Activated CD8-positive, alpha-beta T cell treated with anti-CD3 and anti-CD28 coated beads, Interleukin-2, amount 10 ng/mL, durations not matched to agents 7 days and 5 days (primary cell): Measurements from ENCODE around the gene ZBTB48. TPM values are rescaled to one million over a fixed set of nuclear protein-coding genes. Genes with fewer than 3 reads are reported as not detected.

Experiments
- ATAC-seq: fragments of 150-1000 bp; cut with Tn5 transposase; one replicate; pipeline ENCODE4 v1.10.0; 2021; ENCODE audit warnings: moderate library complexity
- CTCF ChIA-PET: fragments of 350-600 bp; sonication (Branson Sonifier 250); formaldehyde crosslinking; loops from one replicate; lab custom pipeline; 2021; ENCODE audit warnings: antibody characterized with exemption; lab: Charles Lee
- POLR2A ChIA-PET: fragments of 350-600 bp; sonication (Branson Sonifier 250); formaldehyde crosslinking; loops from one replicate; lab custom pipeline; 2021; ENCODE audit warnings: antibody characterized with exemption; lab: Charles Lee
- DNase-seq: peaks from one replicate; pipeline ENCODE4 v3.0.0-alpha.2; 2020
- H3K27ac Mint-ChIP-seq: one replicate; pipeline ENCODE4 v1.8.0; 2021; ENCODE audit warnings: mild to moderate bottlenecking, mixed read lengths
- H3K27me3 Mint-ChIP-seq: one replicate; pipeline ENCODE4 v1.8.0; 2021; ENCODE audit warnings: low read depth, mixed read lengths
- H3K36me3 Mint-ChIP-seq: one replicate; pipeline ENCODE4 v1.8.0; 2021; ENCODE audit warnings: low read depth, mixed read lengths
- H3K4me1 Mint-ChIP-seq: one replicate; pipeline ENCODE4 v1.8.0; 2021; ENCODE audit warnings: low read depth, mixed read lengths
- H3K4me3 Mint-ChIP-seq: one replicate; pipeline ENCODE4 v1.8.0; 2021; ENCODE audit warnings: mild to moderate bottlenecking, mixed read lengths
- H3K9me3 Mint-ChIP-seq: one replicate; pipeline ENCODE4 v1.8.0; 2022; ENCODE audit warnings: mixed read lengths; ENCODE audit not compliant: insufficient read depth
- total RNA-seq, 2 experiments: library from RNA; stranded (reverse); gene quantifications; one replicate each; pipeline ENCODE4 v1.2.3, GENCODE V29; 2021

ZBTB48 gene
- total RNA-seq, 2 experiments from 2014 or later, result 36.5 to 41.7 TPM

- ChIA-PET CTCF (interaction anchor here (0.9 to 4.7 kb wide), 11 partner anchors 8 to 110 kb away, joined by 3 to 37 read pairs (median 4); partner anchors contain the start of genes NOL9, TAS1R1 and ZBTB48), POLR2A (interaction anchor here (0.8 to 4.5 kb wide), 6 partner anchors 12 to 183 kb away, joined by 3 to 32 read pairs (median 4); partner anchors contain the start of genes NOL9, TAS1R1 and ZBTB48)
- DNase-seq (peak; percentile 79), ATAC-seq (peak; percentile 42)
- no peaks in the 10 kb centered on the region for H3K9me3 Mint-ChIP-seq
- peaks cover 34% of the 10 kb centered on the region for H3K4me1 Mint-ChIP-seq
- H3K4me3 Mint-ChIP-seq, result peak overlapping the region; percentile 99
- peaks cover 35% of the 10 kb centered on the region for H3K36me3 Mint-ChIP-seq
- H3K27me3 Mint-ChIP-seq, result no peaks in the 10 kb centered on the region
- peak overlapping the region; percentile 93 for H3K27ac Mint-ChIP-seq
Observed at GRCh38 chr1:6601049-6601922, 21.5 kb downstream of the ZBTB48 start.

GRCh38 chr1:6601923-6602668 is 22.3 kb downstream of the ZBTB48 start:
- Mint-ChIP-seq H3K27me3 (no peaks in the 10 kb centered on the region), H3K4me3 (peak overlapping the region; percentile 99), H3K36me3 (peaks cover 30% of the 10 kb centered on the region), H3K27ac (peak overlapping the region; percentile 93), H3K4me1 (peaks cover 33% of the 10 kb centered on the region), H3K9me3 (no peaks in the 10 kb centered on the region)
- DNase-seq (no peak), ATAC-seq (peak; percentile 45)
- CTCF ChIA-PET, result interaction anchor here (0.7 to 4.7 kb wide), 9 partner anchors 9 to 111 kb away, joined by 3 to 37 read pairs (median 3); partner anchors contain the start of genes NOL9, TAS1R1 and ZBTB48
- POLR2A ChIA-PET, result interaction anchor here (0.5 to 4.5 kb wide), 6 partner anchors 13 to 182 kb away, joined by 3 to 32 read pairs (median 4); partner anchors contain the start of genes NOL9, TAS1R1 and ZBTB48

GRCh38 chr1:6602669-6603237 is 23.0 kb downstream of the ZBTB48 start, which contains the start of gene KLHL21:
TSS of gene KLHL21 (minus strand) at chr1:6602869. CDS start at chr1:6602817, 52 bp downstream.
- Mint-ChIP-seq H3K4me1 (peaks cover 30% of the 10 kb centered on the region), H3K27ac (peak within 1 kb of the TSS; percentile 95), H3K4me3 (peak within 1 kb of the TSS; percentile 99), H3K9me3 (no peaks in the 10 kb centered on the region), H3K27me3 (no peaks in the 10 kb centered on the region), H3K36me3 (peaks cover 25% of the 10 kb centered on the region)
- ChIA-PET CTCF (interaction anchor here (0.7 to 4.7 kb wide), 9 partner anchors 10 to 112 kb away, joined by 3 to 37 read pairs (median 4); partner anchors contain the start of genes NOL9, TAS1R1 and ZBTB48), POLR2A (interaction anchor here (0.5 to 4.5 kb wide), 12 partner anchors 10 to 211 kb away, joined by 3 to 32 read pairs (median 4); partner anchors contain the start of genes NOL9, PHF13, PLEKHG5 and TAS1R1)
- ATAC-seq, result peak; percentile 63
- peak; percentile 86 for DNase-seq

- ChIA-PET POLR2A (interaction anchor here (0.6 to 4.5 kb wide), 13 partner anchors 9 to 211 kb away, joined by 3 to 32 read pairs (median 4); partner anchors contain the start of genes NOL9, PHF13, PLEKHG5 and TAS1R1), CTCF (interaction anchor here (0.7 to 4.7 kb wide), 6 partner anchors 9 to 113 kb away, joined by 3 to 37 read pairs (median 4); partner anchors contain the start of genes NOL9, TAS1R1 and ZBTB48)
- H3K9me3 Mint-ChIP-seq, result no peaks in the 10 kb centered on the region
- ATAC-seq (peak; percentile 32), DNase-seq (peak; percentile 66)
- peak overlapping the region; percentile 77 for H3K4me3 Mint-ChIP-seq
- peaks cover 27% of the 10 kb centered on the region for H3K4me1 Mint-ChIP-seq
- no peaks in the 10 kb centered on the region for H3K27me3 Mint-ChIP-seq
- peaks cover 22% of the 10 kb centered on the region for H3K36me3 Mint-ChIP-seq
- H3K27ac Mint-ChIP-seq, result peak overlapping the region; percentile 95
Observed at GRCh38 chr1:6603238-6603914, 23.6 kb downstream of the ZBTB48 start.

GRCh38 chr1:6603915-6604558 is 24.2 kb downstream of the ZBTB48 start:
- peak; percentile 47 for DNase-seq
- CTCF ChIA-PET, result interaction anchor here (0.9 to 4.7 kb wide), 6 partner anchors 8 to 117 kb away, joined by 3 to 37 read pairs (median 5); partner anchors contain the start of genes NOL9 and TAS1R1
- Mint-ChIP-seq H3K9me3 (no peaks in the 10 kb centered on the region), H3K27me3 (no peaks in the 10 kb centered on the region), H3K36me3 (peaks cover 22% of the 10 kb centered on the region), H3K4me1 (peaks cover 22% of the 10 kb centered on the region), H3K27ac (peak overlapping the region; percentile 95), H3K4me3 (peak overlapping the region; percentile 77)
- no peak for ATAC-seq
- POLR2A ChIA-PET, result interaction anchor here (0.6 to 4.5 kb wide), 11 partner anchors 8 to 212 kb away, joined by 3 to 32 read pairs (median 4); partner anchors contain the start of genes NOL9, PHF13, TAS1R1 and THAP3

- Mint-ChIP-seq H3K4me3 (peak overlapping the region; percentile 90), H3K36me3 (peaks cover 11% of the 10 kb centered on the region), H3K4me1 (peaks cover 15% of the 10 kb centered on the region), H3K9me3 (no peaks in the 10 kb centered on the region), H3K27me3 (no peaks in the 10 kb centered on the region), H3K27ac (peak overlapping the region; percentile 82)
- POLR2A ChIA-PET, result interaction anchor here (1.3 to 1.6 kb wide), 2 partner anchors 10 to 59 kb away, joined by 4 to 7 read pairs; partner anchors contain the start of genes KLHL21 and NOL9
- ATAC-seq (peak; percentile 50), DNase-seq (peak; percentile 45)
- CTCF ChIA-PET, result interaction anchor here (1.1 to 1.3 kb wide), 2 partner anchors 9 to 11 kb away, joined by 3 to 5 read pairs; no protein-coding TSS in a partner anchor
Observed at GRCh38 chr1:6612641-6613360, 33.0 kb downstream of the ZBTB48 start.

- Mint-ChIP-seq H3K4me1 (peaks cover 15% of the 10 kb centered on the region), H3K4me3 (peak within 1 kb of the TSS; percentile 90), H3K36me3 (peaks cover 11% of the 10 kb centered on the region), H3K27me3 (no peaks in the 10 kb centered on the region), H3K27ac (peak within 1 kb of the TSS; percentile 82), H3K9me3 (no peaks in the 10 kb centered on the region)
- ChIA-PET CTCF (no interaction called here), POLR2A (interaction anchor here (0.9 to 1.3 kb wide), 2 partner anchors 10 to 59 kb away, joined by 4 read pairs; partner anchors contain the start of gene NOL9)
- DNase-seq (peak; percentile 100), ATAC-seq (peak; percentile 97)
Observed at GRCh38 chr1:6613361-6614018, 33.7 kb downstream of the ZBTB48 start, which contains the start of gene PHF13. TSS of gene PHF13 (plus strand) at chr1:6613731. CDS start at chr1:6614067, 336 bp downstream.

GRCh38 chr1:6614019-6614928 is 34.5 kb downstream of the ZBTB48 start:
- H3K36me3 Mint-ChIP-seq, result peaks cover 16% of the 10 kb centered on the region
- no peaks in the 10 kb centered on the region for H3K27me3 Mint-ChIP-seq
- H3K4me1 Mint-ChIP-seq, result peaks cover 15% of the 10 kb centered on the region
- H3K27ac Mint-ChIP-seq, result no peak overlapping the region
- DNase-seq (peak; percentile 55), ATAC-seq (no peak)
- peak overlapping the region; percentile 76 for H3K4me3 Mint-ChIP-seq
- POLR2A ChIA-PET, result interaction anchor here (0.9 to 1.3 kb wide), 2 partner anchors 11 to 60 kb away, joined by 4 read pairs; partner anchors contain the start of gene NOL9
- CTCF ChIA-PET, result no interaction called here
- no peaks in the 10 kb centered on the region for H3K9me3 Mint-ChIP-seq
